T-helper 2 cell treated with Interferon-gamma antibody and Interleukin-4, amounts not matched to agents 5 μg/mL and 100 μg/mL, for 36 hours (primary cell): ENCODE results near the gene POLR3E.
A peak's percentile ranks its signal among the peaks of the same experiment; 100 is the strongest.
"Not testable (repeated sequence)": the region's sequence is repeated elsewhere in the genome, so short reads cannot be mapped to it uniquely, and the experiment has no call there.

Experiments used
- DNase-seq: peaks from one replicate; pipeline ENCODE4 v3.0.0; 2021; ENCODE audit warnings: low spot score
- H3K27ac Mint-ChIP-seq: one replicate; pipeline ENCODE4 v1.8.0; 2021; ENCODE audit warnings: mild to moderate bottlenecking, mixed read lengths
- H3K27me3 Mint-ChIP-seq: one replicate; pipeline ENCODE4 v1.8.0; 2021; ENCODE audit warnings: low read depth, mixed read lengths
- H3K36me3 Mint-ChIP-seq: one replicate; pipeline ENCODE4 v1.8.0; 2021; ENCODE audit warnings: low read depth, mixed read lengths
- H3K4me1 Mint-ChIP-seq: one replicate; pipeline ENCODE4 v1.8.0; 2021; ENCODE audit warnings: low read depth, mixed read lengths
- H3K4me3 Mint-ChIP-seq: one replicate; pipeline ENCODE4 v1.8.0; 2022; ENCODE audit warnings: mild to moderate bottlenecking, moderate library complexity, mixed read lengths
- H3K9me3 Mint-ChIP-seq: one replicate; pipeline ENCODE4 v1.8.0; 2021; ENCODE audit warnings: mixed read lengths

Gene POLR3E

DNA sequence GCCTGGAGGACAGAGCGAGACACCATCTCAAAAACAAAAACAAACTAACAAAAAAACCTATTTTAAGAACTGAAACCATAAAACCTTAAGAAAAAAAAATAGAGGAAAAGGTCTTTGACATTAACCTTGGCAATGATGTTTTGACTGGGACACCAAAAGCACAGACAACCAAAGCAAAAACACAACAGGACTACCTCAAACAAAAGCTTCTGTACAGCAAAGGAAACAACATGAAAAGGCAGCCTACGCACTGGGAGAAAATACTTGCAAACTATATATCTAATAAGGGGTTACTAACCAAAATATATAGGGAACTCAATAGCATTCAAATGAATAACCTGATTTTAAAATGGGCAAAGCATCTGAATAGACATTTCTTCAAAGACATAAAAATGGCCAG is 44.9 kb downstream of the POLR3E start:
- H3K27ac Mint-ChIP-seq: no peak overlapping the region
- H3K9me3 Mint-ChIP-seq: peaks cover 27% of the 10 kb centered on the region
- no peak overlapping the region for H3K4me3 Mint-ChIP-seq
- no peak for DNase-seq
- peaks cover 73% of the 10 kb centered on the region for H3K36me3 Mint-ChIP-seq
- H3K27me3 Mint-ChIP-seq: no peaks in the 10 kb centered on the region
- H3K4me1 Mint-ChIP-seq: peaks cover 14% of the 10 kb centered on the region

DNA sequence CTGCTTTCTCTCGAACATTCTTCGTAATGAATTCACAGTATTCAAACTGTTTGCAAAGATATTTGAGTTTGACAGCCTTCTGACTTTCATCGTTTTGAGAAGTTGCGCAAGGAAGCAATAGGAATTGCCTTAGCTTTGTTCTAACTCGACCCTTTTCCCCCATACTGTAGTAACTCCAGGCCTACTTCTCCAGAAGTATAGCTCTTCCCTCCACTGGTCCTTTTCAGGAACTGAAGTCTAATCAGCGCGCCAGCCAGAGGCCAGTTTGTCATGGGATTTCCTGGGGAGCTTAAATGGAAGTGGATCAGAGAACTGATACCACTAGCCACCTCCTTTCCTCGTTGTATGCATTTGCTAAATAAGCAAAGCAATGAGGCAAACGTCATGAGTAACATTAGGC is 49.3 kb downstream of the POLR3E start:
- Mint-ChIP-seq H3K27me3 (no peaks in the 10 kb centered on the region), H3K4me3 (no peak overlapping the region), H3K9me3 (no peaks in the 10 kb centered on the region), H3K4me1 (peaks cover 8% of the 10 kb centered on the region), H3K27ac (peak overlapping the region; percentile 5), H3K36me3 (peaks cover 74% of the 10 kb centered on the region)
- no peak for DNase-seq

DNA sequence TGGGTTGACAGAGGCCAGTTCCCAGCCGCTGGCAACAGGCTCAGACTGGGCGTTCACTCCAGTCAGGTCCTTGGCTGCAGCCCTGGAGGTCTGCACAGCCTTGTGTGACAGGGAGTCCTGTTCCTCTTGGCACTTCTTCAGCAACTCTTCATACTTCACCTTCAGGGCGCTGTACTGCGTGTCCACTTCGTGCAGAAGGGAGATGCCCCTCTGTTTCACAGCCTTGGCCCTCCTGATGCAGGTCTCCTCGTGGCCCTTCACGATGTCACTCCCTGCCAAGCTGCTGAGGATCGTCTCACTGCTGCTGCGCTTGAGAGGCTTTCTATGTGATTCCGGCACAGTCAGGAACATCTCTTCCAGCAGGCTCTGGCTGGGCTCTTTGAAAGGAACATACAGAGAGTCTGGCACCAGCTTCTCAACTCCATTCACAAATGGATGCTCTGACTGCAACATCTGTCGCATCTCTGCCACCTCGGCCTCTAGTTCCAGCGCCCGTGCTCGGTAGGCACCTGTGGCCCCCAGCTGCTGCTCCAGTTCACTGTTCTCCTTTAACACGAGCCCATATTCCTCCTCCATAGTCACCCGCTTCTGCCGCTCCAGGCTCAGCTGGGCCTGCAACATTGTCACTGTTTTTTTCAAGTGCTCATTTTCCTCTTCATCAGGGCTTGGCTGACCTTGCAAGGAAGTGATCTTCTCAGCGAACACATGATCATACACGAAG is 50.1 kb downstream of the POLR3E start:
- H3K36me3 Mint-ChIP-seq: peaks cover 74% of the 10 kb centered on the region
- H3K9me3 Mint-ChIP-seq: no peaks in the 10 kb centered on the region
- H3K27me3 Mint-ChIP-seq: no peaks in the 10 kb centered on the region
- peaks cover 6% of the 10 kb centered on the region for H3K4me1 Mint-ChIP-seq
- no peak overlapping the region for H3K4me3 Mint-ChIP-seq
- no peak for DNase-seq
- no peak overlapping the region for H3K27ac Mint-ChIP-seq

DNA sequence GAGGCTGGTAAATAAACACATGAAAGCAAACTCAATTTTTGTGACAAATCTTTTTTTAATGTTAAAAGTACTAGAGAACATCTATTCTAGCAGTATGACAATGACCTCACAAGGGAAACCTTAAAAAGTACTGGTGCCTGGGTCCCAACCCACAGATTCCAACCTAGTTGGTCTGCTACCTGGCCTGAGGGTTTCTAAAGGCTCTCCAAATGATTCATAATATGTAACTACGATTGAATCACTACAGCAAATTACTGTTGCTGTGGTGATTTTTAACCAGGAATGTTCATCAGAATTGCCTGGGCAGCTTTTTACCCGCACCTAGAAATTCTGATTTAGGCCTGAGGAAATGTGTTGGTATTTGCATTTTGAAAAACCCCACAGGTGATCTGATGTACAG is 51.1 kb downstream of the POLR3E start:
- Mint-ChIP-seq H3K9me3 (no peaks in the 10 kb centered on the region), H3K27ac (no peak overlapping the region), H3K4me1 (peaks cover 5% of the 10 kb centered on the region), H3K4me3 (no peak overlapping the region), H3K27me3 (no peaks in the 10 kb centered on the region), H3K36me3 (peaks cover 76% of the 10 kb centered on the region)
- no peak for DNase-seq

DNA sequence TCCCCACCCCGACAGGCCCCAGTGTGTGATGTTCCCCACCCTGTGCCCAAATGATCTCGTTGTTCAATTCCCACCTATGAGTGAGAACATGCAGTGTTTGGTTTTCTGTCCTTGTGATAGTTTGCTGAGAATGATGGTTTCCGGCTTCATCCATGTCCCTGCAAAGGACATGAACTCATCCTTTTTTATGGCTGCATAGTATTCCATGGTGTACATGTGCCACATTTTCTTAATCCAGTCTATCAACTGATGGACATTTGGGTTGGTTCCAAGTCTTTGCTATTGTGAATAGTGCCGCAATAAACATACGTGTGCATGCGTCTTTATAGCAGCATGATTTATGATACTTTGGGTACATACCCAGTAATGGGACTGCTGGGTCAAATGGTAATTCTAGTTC is 53.8 kb downstream of the POLR3E start:
- H3K4me1 Mint-ChIP-seq: peaks cover 30% of the 10 kb centered on the region
- not testable (repeated sequence) for H3K9me3 Mint-ChIP-seq, H3K27me3 Mint-ChIP-seq, H3K4me3 Mint-ChIP-seq, H3K27ac Mint-ChIP-seq, DNase-seq
- peaks cover 70% of the 10 kb centered on the region for H3K36me3 Mint-ChIP-seq

DNA sequence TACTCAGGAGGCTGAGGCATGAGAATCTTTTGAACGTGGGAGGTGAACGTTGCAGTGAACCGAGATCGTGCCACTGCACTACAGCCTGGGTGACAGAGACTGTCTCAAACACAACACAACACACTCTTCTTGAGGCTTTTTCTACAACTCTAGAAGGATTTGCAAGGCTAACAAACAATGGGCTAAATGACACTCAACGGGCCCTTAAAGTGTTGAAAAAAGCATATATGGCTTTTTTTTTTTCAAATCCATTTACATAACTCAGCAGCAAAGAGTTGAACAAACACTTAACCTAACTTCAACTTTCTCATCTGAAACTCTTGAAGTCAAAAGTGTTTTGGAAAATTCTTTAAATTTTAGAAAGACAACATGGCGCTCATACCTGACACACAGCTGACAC is 54.9 kb downstream of the POLR3E start:
- DNase-seq: no peak
- Mint-ChIP-seq H3K4me1 (peaks cover 29% of the 10 kb centered on the region), H3K9me3 (no peaks in the 10 kb centered on the region), H3K36me3 (peaks cover 61% of the 10 kb centered on the region), H3K27ac (no peak overlapping the region), H3K4me3 (no peak overlapping the region), H3K27me3 (no peaks in the 10 kb centered on the region)

DNA sequence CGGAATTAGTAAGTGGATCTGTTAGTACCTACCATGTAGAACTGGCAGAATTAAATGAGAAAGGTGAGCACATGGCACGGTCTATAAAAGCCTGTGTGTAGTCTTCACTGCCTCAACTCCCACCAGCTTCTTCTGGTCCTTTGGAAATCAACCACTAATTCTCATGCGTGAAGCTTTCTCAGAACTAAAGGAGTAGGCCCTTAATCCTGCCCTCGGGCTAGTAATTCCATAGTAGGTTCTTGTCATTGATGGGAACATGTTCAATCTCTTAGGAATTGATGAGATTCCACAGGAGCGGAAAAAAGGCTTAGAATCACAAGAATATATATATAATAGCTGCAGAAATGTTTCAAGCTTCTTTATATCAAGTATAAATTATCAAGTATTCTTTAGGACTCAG is 55.5 kb downstream of the POLR3E start:
- no peaks in the 10 kb centered on the region for H3K9me3 Mint-ChIP-seq
- H3K4me1 Mint-ChIP-seq: peaks cover 33% of the 10 kb centered on the region
- H3K36me3 Mint-ChIP-seq: peaks cover 58% of the 10 kb centered on the region
- H3K4me3 Mint-ChIP-seq: no peak overlapping the region
- DNase-seq: no peak
- no peaks in the 10 kb centered on the region for H3K27me3 Mint-ChIP-seq
- H3K27ac Mint-ChIP-seq: no peak overlapping the region

DNA sequence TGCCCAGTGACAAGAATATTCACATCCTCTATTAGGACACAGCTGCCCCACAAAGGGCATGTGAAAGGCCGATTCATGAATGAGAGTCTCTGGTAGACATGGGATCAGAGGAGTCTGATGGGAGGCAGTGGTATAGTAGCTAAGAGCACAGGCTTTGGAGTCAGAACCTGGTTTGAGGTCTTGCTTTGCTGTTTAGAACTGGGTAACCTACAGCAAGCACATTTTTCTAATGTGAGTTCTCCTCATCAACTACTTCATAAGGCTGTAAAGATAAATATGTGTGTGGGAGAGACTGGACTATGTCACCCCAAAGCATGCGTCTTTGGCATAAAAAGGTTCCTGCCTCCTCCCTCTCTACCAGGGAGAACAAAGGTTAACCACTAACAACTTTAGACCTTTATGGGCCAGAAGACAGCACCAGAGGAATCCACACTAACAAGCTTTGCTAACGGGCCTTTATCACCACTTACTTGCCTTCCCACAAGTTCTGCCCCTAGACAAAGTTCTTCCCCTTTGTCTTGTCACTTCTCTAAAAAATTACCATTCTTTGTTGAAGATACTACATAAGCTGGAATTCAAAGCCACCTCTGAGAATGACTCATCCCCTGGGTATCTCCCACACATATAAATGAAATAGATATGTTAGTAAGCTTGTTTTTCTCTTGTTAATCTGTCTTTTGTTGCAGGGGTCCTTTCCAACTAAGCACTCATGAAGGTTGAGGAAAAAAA is 56.1 kb downstream of the POLR3E start:
- H3K27me3 Mint-ChIP-seq: no peaks in the 10 kb centered on the region
- peaks cover 39% of the 10 kb centered on the region for H3K4me1 Mint-ChIP-seq
- no peaks in the 10 kb centered on the region for H3K9me3 Mint-ChIP-seq
- H3K27ac Mint-ChIP-seq: peak overlapping the region; percentile 72
- H3K4me3 Mint-ChIP-seq: peak overlapping the region; percentile 17
- H3K36me3 Mint-ChIP-seq: peaks cover 58% of the 10 kb centered on the region
- DNase-seq: peak; percentile 44

DNA sequence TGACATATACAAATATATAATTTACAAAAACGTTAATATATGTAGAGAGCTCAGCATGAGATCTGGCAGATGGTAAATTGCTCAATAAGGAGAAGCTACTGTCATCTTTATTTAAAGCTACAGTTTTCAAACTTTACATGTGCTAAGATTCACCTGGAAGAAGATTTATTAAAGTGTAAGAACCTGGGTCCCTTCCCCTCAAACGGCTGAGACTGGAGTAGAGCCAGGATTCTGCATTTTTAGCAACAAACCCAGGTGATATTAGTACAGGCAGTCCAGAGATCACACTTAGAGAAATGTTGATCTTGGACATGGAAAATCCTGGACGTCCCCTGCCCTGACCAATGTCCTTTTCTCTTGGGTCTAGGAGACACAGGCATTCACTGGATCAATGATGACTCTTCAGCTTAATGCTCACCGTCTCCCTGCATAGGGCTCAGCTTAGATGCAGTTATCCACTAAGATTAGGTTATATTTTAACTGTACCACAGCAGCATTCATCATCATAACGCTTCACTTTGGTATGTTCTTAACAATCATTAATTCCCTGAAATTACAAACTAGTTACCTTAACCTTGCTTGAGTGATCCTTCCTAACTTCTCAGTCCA is 56.8 kb downstream of the POLR3E start:
- DNase-seq: no peak
- no peaks in the 10 kb centered on the region for H3K27me3 Mint-ChIP-seq
- H3K27ac Mint-ChIP-seq: peak overlapping the region; percentile 72
- H3K36me3 Mint-ChIP-seq: peaks cover 53% of the 10 kb centered on the region
- peaks cover 44% of the 10 kb centered on the region for H3K4me1 Mint-ChIP-seq
- H3K9me3 Mint-ChIP-seq: no peaks in the 10 kb centered on the region
- peak overlapping the region; percentile 17 for H3K4me3 Mint-ChIP-seq

DNA sequence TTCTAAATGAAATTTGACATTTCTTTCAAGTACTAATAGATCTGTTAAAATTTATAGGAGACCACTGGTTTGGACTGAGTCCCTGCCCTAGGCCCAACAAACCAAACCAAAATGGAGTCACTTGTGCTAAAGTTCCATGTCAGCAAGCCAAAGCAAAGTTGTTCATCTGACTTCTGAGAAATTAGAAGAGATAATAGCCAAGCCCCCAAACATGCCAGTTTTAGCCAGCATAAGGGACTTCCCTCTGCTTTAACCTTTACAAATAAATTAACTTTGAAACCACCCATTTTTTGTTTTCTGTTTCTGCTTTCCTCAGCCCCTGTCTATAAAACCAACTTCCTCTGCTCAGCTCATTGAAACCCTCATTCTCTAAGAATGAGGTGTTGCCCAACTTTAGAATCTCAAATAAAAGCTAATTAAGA is 58.3 kb downstream of the POLR3E start:
- Mint-ChIP-seq H3K27me3 (no peaks in the 10 kb centered on the region), H3K27ac (peak overlapping the region; percentile 83), H3K4me3 (peak overlapping the region; percentile 24), H3K9me3 (no peaks in the 10 kb centered on the region), H3K36me3 (peaks cover 50% of the 10 kb centered on the region), H3K4me1 (peaks cover 52% of the 10 kb centered on the region)
- DNase-seq: no peak

DNA sequence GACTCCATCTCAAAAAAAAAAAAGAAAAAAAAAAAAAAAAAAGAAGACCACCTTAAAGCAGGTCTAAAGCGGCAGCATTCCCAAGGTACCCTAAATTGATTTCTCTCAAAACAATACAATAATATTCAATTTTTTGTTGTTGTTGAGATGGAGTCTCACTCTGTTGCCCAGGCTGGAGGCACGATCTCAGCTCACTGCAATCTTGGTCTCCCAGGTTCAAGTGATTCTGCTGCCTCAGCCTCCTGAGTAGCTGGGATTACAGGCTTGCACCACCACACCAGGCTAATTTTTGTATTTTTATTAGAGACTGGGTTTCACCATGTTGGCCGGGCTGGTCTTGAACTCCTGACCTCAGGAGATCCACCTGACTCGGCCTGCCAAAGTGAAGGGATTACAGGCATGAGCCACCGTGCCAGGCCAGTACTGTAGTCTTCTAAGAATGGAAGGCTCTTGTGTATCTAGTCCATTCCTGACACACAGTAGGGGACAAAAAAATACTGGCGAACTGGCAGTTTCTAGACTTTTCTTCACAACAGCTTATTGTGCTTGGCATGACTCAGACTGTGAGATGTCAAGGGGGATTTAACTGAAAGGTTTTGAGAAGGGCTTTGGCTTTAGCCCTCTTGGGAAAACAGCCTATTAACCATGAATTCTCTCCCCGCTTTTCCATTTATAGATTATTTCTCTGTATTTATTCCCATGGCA is 59.9 kb downstream of the POLR3E start:
- Mint-ChIP-seq H3K27me3 (no peaks in the 10 kb centered on the region), H3K4me1 (peaks cover 59% of the 10 kb centered on the region), H3K9me3 (no peaks in the 10 kb centered on the region), H3K4me3 (peak overlapping the region; percentile 79), H3K36me3 (peaks cover 41% of the 10 kb centered on the region), H3K27ac (peak overlapping the region; percentile 98)
- DNase-seq: no peak

DNA sequence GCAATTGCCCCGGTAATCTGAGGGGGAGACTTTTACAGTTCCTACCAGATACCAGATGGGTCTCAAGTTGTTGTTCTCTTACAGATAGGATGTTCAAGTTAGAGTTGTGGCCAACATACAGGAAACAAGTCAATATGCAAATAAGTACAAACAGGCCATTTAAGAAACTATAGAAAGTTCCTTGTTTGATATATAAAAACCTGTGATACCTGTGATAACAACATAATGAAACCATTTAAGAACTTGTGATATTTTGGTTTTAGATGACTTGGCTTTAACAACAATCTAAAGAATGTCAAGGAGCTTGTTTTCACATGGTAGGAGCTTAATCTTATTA is 60.4 kb downstream of the POLR3E start:
- Mint-ChIP-seq H3K4me3 (peak overlapping the region; percentile 79), H3K4me1 (peaks cover 59% of the 10 kb centered on the region), H3K27me3 (no peaks in the 10 kb centered on the region), H3K9me3 (no peaks in the 10 kb centered on the region), H3K27ac (peak overlapping the region; percentile 98), H3K36me3 (peaks cover 42% of the 10 kb centered on the region)
- no peak for DNase-seq

DNA sequence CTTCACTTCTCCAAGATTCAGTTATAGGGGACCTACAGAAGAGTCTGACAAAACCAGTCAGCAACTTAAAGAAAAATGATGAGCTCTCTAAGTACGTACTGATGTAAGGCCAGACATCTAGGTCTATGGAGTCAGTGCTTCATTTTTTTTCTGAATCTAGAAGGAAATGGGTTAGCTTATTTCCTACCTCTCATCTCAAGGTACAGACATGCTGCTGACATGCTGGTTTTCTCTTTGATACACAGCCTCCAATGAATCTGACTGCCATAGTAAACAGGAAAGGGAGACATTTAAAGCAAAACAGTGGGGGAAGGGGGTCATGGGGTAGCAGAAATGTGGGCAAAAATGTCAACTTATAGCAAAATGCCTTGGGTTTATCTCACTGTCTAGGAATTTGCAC is 60.8 kb downstream of the POLR3E start:
- no peak for DNase-seq
- Mint-ChIP-seq H3K27me3 (no peaks in the 10 kb centered on the region), H3K36me3 (peaks cover 43% of the 10 kb centered on the region), H3K4me3 (peak overlapping the region; percentile 79), H3K4me1 (peaks cover 59% of the 10 kb centered on the region), H3K9me3 (no peaks in the 10 kb centered on the region), H3K27ac (peak overlapping the region; percentile 98)

DNA sequence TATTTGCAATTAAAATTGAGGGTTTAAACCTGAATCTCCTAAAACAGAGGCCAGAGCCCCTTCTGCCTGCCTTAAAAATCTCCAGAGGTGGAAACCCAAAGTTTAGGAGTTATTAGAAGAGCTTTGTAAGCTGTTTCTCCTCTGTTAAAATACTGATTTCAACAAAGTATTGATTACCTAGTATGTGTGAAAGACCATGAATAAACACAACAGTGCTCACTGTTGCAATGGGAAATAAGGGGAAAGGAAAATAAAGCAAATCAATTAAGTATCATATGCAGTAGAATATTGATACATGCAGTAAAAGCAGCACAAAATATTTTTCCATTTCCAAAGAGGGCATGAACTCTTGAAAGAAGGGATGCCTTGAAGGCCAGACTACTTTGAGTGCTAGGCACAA is 62.5 kb downstream of the POLR3E start:
- Mint-ChIP-seq H3K27me3 (no peaks in the 10 kb centered on the region), H3K4me3 (no peak overlapping the region), H3K4me1 (peaks cover 49% of the 10 kb centered on the region), H3K27ac (peak overlapping the region; percentile 21), H3K9me3 (no peaks in the 10 kb centered on the region), H3K36me3 (peaks cover 52% of the 10 kb centered on the region)
- DNase-seq: no peak
